Measurements from ENCODE around the gene NDUFB5. TPM values are rescaled to one million over a fixed set of nuclear protein-coding genes. Genes with fewer than 3 reads are reported as not detected.

Gene NDUFB5
- total RNA-seq, 1 experiment from 2014 or later = 116 TPM

GRCh38 chr3:179610066-179610465 is 5.5 kb downstream of the NDUFB5 start:
- Histone ChIP-seq H3K4me2 (ENCODE audit: low read length) (no peak overlapping the region), H3K79me2 (ENCODE audit: insufficient read depth, low read length) (peaks cover 67% of the 10 kb centered on the region), H3K4me3 (replicated peaks in 1 of 2; ENCODE audit: low read depth in 1 of 2, low read length in 2 of 2) (no peak overlapping the region), H3K9me2 (ENCODE audit: insufficient read depth) (no peaks in the 10 kb centered on the region), H3K36me3 (ENCODE audit: control insufficient read depth in 1 of 2, insufficient read depth in 2 of 2, low read length in 2 of 2) (0 out of 4 replicates have a peak, but pooled peaks cover 0 to 11% of the 10 kb centered on the region in 2 experiments), H3K4me1 (ENCODE audit: control insufficient read depth in 1 of 2, insufficient read depth in 2 of 2, low read length in 2 of 2) (no peaks in the 10 kb centered on the region), H3K9me3 (ENCODE audit: control insufficient read depth in 1 of 2, insufficient read depth in 1 of 2, low read depth in 1 of 2, low read length in 2 of 2) (no peaks in the 10 kb centered on the region), H3K27ac (ENCODE audit: low read depth, low read length) (no peak overlapping the region), H2AFZ (ENCODE audit: low read depth, low read length, poor library complexity, severe bottlenecking) (no peak overlapping the region), H3K27me3 (ENCODE audit: insufficient read depth, low read length) (no peaks in the 10 kb centered on the region), H3K9ac (ENCODE audit: low read length) (no peak overlapping the region), H4K20me1 (ENCODE audit: insufficient read depth) (no peaks in the 10 kb centered on the region)
- no peak for TF ChIP-seq POLR2A (IDR thresholded peaks at IDR 0.05; ENCODE audit: borderline replicate concordance, extremely low read depth, insufficient read depth, insufficient read length)
- no peak for TF ChIP-seq MAX (IDR thresholded peaks at IDR 0.05)
- TF ChIP-seq SIN3A (IDR thresholded peaks at IDR 0.05; ENCODE audit: low read depth) = no peak
- no peak for TF ChIP-seq ELF1 (IDR thresholded peaks at IDR 0.05; ENCODE audit: borderline replicate concordance, low read depth)
- no peak for TF ChIP-seq TCF7L2 (IDR thresholded peaks at IDR 0.05; ENCODE audit: borderline replicate concordance, extremely low read depth, insufficient read depth, insufficient read length)
- no peak for TF ChIP-seq SRF (IDR thresholded peaks at IDR 0.05; ENCODE audit: low read depth)
- no peak for TF ChIP-seq EGR1 (IDR thresholded peaks at IDR 0.05; ENCODE audit: low read depth)
- POLR2A ChIA-PET = no interaction called here
- CTCF ChIA-PET = no interaction called here
- DNase-seq (ENCODE audit: low read depth, low spot score) (no peak), ATAC-seq (no peak)
- no TSS peak for BruUV-seq (replicated peaks)
- intact Hi-C loops (cut with micrococcal nuclease) = no loop called here
- RAD21 ChIA-PET (ENCODE audit: low non-redundant PET in 1 of 2, low total read pairs in 2 of 2, uncharacterized antibody in 2 of 2, unreplicated experiment in 2 of 2) = no interaction called here

GRCh38 chr3:179613807-179614206 is 9.2 kb downstream of the NDUFB5 start:
- no peak overlapping the region for H3K27ac ChIP-seq (ENCODE audit: low read depth, low read length)

More at GRCh38 chr3:179613807-179614206, 9.2 kb downstream of the NDUFB5 start:
- POLR2A ChIA-PET = interaction anchor here (0.6 kb wide), 1 partner anchor 278 kb away, joined by 6 read pairs; no protein-coding TSS in a partner anchor
- Histone ChIP-seq H3K9ac (ENCODE audit: low read length) (no peak overlapping the region), H3K4me1 (ENCODE audit: control insufficient read depth in 1 of 2, insufficient read depth in 2 of 2, low read length in 2 of 2) (no peaks in the 10 kb centered on the region), H3K79me2 (ENCODE audit: insufficient read depth, low read length) (peaks cover 37% of the 10 kb centered on the region), H3K36me3 (ENCODE audit: control insufficient read depth in 1 of 2, insufficient read depth in 2 of 2, low read length in 2 of 2) (peaks cover 9 to 11% of the 10 kb centered on the region in 2 experiments; a peak in 2 of 4 replicates), H3K9me2 (ENCODE audit: insufficient read depth) (no peaks in the 10 kb centered on the region), H3K4me2 (ENCODE audit: low read length) (no peak overlapping the region), H3K27me3 (ENCODE audit: insufficient read depth, low read length) (no peaks in the 10 kb centered on the region), H3K4me3 (replicated peaks in 1 of 2; ENCODE audit: low read depth in 1 of 2, low read length in 2 of 2) (no peak overlapping the region), H2AFZ (ENCODE audit: low read depth, low read length, poor library complexity, severe bottlenecking) (no peak overlapping the region), H3K9me3 (ENCODE audit: control insufficient read depth in 1 of 2, insufficient read depth in 1 of 2, low read depth in 1 of 2, low read length in 2 of 2) (no peaks in the 10 kb centered on the region), H4K20me1 (ENCODE audit: insufficient read depth) (no peaks in the 10 kb centered on the region)
- BruUV-seq (replicated peaks) = no TSS peak
- DNase-seq (ENCODE audit: low read depth, low spot score) (no peak), ATAC-seq (no peak)
- RAD21 ChIA-PET (ENCODE audit: low non-redundant PET in 1 of 2, low total read pairs in 2 of 2, uncharacterized antibody in 2 of 2, unreplicated experiment in 2 of 2) = no interaction called here
- intact Hi-C loops (cut with micrococcal nuclease) = no loop called here
- CTCF ChIA-PET = no interaction called here
- no peak for TF ChIP-seq JUND (IDR thresholded peaks at IDR 0.05)
